GM19023 (cell line): Measurements from ENCODE around the gene ELL.
A peak's percentile ranks its signal among the peaks of the same experiment; 100 is the strongest.

Experiments
- ATAC-seq: cut with Tn5 transposase; IDR thresholded peaks from one replicate; pipeline ENCODE4 v1.9.1; 2021; ENCODE audit warnings: mild to moderate bottlenecking, moderate library complexity; ENCODE audit not compliant: unreplicated experiment

Gene ELL

DNA sequence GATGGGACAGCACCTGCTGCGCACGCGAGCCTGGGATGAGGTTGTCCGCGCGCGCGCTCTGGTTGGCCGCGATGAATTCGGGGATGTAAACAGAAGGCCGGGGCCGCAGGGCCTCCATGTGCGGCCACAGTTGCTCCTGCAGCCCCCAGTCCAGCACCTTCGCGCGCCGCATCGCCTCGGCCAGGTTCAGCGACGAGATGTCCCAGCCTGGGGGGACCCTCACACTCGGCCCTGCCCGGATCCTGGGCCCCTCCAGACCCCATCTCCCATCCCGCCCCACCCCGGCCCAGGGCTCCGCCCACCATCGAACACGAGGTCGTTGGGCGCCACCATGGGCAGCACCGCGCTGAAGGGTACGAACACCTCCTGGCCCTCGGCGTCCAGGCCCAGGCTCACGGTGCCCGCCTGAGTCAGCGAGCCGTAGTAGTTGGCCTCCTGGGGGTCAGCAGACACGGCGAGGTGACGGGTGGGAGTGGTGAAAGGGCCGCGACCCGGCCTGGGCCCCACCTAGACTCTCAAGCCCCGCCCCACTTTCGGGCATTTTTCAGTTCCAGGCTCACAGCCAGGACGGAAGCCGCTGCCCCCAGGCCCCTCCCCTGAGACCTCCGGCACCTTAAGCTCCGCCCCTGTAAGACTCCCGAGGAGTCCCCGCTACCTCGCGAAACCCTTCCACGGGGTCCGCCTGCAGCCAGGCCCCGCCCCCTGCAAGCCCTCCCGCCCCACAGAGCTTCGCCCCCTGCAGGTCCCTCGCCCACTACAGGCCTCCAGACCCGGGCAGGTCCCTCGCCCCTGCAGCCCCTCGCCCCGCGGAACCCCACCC, 85.0 kb downstream of the ELL start:
- ATAC-seq = peak; percentile 40

DNA sequence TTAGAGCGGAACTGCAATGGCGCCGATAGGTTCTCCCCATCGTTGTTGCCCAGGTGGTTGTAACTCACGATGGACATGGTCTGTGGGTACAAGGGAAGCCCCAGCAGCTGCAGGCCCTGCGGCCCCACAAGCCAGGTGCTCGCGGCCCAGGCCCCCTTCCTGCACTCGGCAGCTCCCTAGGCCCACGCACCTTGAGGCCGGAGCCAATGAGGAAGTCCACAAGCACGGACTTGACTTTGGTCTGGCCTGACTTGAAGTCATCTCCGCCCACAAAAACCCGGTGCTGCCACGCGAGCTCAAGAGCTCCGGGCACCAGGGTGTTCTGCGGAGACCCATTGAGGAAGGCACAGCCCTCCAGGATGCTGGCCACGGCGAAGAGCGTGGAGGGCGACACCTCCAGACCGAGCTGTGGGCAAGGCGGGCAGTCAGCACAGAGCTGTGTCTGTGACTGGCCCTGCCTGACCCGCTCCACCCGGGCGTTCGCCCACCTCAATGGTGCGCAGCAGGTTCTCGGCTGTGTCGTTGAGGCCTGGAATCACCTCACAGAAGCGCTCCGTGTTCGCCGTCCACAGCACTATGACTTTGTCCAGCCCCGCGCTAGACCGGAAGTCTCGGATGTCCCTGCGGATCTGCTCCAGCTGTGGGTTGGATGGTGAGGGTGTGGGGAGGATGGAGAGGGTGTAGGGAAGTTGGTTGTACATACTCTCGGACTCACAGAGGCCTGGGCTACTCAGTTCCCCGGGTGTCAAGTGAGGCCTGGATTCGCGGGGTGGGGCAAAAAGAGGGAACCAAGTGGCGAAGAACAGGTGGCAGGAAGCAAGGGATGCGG, 85.8 kb downstream of the ELL start:
- ATAC-seq = no peak

DNA sequence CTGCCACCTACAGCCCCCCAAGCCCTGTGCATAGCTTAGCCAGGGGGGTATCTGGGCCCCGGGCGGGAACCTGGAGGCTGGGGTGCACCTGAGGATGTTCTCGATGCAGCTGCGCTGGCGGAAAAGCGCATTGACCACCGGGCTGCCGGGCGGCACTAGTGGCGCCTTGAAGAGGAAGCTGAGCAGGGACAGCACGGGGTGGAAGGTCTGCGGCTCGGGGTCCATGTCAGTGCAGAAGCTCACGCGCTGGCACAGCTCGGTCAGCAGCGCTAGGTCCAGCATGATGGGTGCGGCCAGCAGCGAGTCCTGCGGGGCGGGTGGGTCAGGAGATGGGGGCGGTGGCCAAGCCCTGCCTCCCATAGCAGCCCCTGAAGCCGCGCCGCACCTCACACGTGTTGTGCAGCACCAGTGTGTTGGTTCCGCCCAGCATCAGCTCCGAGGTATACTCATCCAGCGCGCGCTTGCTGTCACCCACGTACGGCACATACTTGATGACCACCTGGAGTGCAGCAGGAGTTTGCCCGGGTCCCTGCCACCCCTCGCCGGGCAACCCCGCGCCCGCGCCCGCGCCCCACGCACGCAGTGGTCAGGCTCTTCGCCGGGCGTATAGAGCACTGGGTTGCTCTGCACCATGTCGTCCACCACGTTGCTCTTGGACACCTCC, 86.6 kb downstream of the ELL start:
- no peak for ATAC-seq

DNA sequence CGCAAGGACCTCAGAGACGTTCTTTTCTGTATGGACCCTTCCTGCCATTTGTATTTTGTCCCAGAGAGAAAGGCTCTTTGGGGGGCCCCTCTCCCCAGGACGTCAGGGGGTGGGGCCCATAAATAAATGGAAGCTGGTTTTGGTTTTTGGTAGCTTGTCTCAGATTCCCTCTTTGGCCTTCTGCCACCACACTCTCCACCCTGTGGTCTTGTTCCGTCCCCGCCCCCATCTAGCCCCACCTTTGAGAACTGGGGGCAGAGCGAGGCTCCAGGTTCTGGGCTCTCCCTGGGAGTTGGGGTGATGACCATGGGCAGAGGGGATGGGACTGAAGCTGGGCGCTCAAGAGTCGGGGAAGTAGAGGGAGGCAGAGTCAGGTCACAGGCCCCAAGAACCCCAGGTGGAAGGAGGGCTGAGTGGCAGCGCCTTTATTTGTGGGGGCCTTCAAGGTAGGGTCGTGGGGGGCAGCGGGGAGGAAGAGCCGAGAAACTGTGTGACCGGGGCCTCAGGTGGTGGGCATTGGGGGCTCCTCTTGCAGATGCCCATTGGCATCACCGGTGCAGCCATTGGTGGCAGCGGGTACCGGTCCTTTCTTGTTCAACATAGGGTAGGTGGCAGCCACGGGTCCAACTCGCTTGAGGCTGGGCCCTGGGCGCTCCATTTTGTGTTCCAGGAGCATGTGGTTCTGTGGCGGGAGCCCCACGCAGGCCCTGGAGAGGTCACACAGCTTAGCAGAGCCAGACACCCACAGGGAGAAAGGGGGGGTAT, 87.3 kb downstream of the ELL start:
- no peak for ATAC-seq

DNA sequence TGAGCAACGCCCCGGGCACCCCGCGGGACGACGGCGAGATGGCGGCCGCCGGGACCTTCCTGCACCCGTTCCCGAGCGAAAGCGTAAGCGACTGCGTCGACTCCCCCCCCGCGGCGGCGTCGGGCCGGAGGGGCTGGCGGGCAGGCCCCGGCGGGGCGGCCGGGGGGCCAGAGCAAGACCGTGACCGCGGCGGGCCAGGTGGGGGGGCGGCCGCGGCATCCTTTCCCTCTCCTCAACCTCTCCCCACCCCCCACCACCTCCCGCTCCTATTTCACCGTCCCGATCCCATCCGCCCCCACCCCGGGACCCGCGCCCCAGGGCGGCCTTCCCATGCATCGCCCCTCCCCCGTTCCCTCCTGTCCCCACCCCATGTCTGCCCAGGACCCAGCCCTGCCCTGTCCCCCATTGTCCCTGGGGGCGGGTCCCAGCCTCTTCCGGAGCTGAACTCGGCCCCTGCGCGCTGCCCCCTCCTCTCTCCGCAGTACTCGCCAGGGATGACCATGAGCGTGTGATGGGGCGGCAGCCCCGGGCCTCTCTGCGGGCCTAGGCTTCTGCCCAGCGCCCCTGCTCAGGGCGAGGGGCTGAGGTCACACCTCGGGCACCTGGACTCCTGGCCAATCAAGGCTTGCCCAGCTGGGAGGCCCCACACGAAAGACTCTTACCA, 88.0 kb downstream of the ELL start:
- no peak for ATAC-seq

DNA sequence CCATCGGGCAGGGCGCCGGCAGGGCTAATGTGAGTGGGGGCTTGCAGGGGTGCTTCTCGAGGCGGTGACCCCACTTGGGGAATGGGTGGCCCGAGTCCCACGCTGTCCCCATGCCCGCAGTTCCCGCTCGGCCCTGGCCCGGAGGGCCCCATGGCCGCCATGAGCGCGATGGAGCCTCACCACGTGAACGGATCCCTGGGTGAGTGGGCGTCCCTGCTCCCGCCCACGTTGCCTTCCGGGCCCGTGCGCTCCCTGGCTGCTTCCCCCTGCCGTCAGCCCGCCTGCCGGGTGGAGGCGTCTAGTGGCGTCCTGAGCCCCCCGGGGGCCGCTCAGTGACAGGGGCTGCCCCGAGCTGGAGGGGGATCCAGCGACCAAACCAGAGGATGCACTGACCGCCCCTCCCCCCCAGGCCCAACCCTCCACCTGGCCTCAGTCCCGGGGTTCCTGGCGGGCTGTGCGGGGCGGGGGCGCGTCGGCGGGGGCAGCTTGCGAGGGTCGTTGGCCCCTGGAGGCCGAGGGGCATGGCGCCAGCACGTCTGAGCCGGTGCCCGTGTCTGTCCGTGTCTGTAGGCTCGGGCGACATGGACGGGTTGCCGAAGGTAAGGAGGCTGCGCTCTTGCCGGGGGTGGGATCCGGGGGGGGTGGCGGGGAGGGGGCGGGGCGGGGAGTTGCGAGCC, 88.7 kb downstream of the ELL start:
- ATAC-seq = no peak

DNA sequence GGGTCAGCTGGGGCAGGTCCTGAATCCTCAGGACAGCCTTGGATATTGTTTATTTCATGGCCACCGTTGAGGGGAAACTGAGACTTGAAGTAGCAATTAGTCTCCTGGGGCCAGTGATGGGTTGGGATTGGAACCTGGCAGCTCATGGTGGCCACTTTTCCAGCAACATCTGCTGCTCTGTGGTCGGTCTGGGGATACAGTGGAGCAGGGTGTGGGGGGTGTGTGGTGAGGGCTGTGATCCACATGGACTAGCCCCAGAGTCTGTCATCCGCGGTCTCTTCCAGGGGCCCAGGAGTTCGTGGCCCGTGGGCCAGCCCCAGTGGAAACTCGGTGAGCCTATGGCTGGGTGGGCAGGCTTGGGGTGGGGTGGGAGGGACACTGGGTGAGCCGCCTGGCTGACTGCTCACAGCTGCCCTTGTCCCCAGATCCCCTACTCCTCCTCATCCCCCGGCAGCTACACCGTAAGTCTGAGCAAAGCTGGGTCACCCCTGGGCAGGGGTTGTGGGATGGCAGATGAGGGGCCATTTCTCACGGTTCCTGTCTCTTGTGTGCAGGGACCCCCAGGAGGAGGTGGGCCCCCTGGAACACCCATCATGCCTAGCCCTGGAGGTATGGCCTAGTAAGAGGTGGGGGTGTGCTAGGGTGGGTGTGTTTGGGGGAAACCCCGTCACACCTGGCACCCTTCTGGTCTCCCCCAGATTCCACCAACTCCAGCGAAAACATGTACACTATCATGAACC, 89.4 kb downstream of the ELL start:
- no peak for ATAC-seq

DNA sequence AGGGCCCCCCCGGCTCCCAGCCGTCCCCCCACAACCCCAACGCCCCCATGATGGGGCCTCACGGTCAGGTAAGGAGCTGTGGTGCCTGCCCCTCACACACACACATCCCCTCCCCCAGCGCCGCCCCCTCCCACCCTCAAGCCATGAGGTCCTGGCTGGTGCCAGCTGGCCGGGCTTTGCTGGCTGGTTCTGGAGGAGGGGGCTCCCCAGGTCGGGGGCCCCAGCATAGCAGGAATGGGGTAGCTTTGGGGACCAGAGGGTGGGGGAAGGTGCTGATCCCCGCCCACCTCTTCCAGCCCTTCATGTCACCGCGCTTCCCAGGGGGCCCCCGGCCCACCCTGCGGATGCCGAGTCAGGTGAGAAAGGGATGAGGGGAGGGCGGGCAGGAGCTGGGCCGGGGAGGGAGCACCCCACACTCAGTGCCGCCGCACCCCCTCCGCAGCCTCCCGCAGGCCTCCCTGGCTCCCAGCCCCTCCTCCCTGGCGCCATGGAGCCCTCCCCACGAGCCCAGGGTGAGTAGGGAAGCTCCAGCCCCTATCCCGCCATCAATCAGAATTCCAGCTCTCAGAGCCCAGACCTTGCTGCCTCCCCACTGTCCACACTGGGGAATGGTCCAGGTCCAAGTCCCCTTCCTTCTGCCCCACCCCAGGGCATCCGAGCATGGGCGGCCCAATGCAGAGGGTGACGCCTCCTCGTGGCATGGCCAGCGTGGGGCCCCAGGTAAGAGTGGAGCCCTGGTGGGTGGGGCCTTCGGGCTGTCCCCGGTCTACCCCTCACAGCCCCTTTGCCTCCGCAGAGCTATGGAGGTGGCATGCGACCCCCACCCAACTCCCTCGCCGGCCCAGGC, 90.3 kb downstream of the ELL start:
- no peak for ATAC-seq

DNA sequence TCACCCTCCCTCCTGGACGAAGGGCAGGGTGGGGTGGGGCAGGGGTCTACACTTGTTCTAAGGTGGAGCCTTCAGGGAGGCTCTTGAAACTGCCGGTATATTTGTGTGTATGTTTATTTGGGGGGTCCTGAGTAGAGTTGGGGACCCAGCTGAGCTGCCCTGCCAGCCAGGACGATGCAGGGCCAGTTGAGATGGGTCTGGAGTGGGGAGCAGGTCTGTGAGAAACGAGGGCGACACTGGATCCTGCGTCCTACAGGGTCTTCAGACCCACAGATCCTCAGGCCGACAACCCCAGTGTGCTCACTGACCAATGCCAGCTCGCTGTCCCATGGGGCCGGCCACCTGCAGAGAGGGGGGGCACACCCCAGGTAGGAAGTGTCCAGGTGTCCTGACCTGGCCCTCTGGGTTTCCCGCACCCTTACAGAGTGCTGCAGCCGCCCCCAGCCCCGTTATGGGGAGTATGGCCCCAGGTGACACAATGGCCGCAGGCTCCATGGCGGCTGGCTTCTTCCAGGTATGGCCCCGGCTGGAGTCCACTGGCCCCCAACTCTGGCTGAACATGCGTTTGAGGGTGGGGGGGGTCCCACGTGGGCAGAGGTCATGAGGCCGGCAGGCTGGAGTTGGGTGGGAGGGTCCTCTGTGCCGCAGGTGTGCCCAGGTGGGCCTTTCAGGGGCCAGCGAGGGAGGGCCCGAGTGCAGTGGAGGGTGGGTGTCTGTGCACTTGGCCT, 91.3 kb downstream of the ELL start:
- no peak for ATAC-seq

DNA sequence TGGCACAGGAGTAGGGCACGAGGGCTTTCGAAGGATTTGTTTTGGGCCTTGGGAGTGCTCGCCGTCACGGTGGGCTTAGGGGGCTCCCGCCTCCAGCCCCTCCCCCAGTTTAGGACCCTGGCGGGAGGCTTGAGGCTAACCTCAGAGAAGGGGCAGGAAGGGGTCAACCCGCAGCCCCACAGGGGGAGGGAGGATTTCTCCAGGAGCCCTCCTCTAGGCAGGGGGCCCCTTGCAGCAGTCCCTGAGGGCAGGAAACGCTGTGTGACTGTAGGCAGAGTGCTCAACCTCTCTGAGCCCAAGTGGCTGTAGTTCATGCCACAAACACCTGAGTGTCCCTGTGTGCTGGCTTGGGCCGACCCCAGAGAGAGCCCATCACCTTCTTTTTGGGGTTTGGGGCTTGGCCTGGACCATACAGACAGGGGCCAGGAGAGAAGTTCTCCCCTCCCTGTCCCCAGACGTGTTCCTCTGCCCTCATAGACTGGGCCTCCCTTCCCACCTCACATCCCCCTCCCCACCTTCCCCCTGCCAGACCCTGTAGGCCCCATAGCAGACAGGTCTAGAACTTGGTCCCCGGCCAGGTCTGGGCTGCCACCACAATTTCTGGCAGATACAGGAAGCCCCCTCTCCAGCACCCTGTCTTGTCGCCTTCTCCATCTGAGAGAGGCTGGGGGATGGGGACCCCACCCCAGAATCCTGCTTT, 92.0 kb downstream of the ELL start:
- no peak for ATAC-seq

DNA sequence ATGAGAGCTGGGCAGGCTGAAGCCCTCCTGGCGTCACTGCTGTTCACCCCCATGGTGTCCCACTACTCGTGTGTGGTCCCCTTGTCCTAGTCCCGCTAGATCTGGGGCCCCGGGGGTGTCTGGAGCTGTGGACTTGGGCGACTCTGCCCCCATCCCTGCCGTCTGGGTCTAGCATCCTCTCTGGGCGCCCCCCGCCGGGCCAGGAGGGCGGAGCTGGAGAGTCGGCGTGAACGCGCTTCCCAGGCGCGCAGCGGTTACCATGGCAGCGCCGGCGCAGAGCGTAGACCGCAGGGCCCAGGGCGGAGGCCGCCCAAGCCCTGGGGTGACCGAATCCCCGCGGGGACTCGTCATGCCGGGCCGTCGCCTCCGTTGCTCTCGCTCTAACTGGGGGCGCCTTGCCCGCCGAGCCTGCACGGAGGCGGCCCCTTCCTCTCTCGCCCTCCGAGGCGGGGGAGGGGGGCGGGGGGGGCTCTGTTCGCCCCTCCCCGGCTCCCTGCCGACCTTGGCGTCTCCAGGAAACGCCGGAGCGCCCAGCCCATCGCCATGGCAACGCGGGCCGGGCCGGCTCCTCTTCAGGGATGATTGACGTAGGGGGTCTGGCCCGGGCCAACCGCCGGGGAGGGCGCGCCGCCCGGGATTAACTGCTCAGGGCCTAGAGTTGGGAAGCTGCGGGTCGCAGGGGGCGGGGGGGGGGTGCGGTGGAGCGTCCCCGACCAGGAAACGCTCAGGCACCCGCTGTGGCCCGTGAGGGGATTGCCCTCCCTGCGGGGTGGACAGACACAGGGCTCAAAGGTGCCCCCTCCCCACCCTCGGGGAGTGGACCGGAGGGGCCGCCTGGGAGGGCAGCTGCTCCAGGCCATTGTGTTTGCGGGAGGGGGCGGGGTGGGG, 92.8 kb downstream of the ELL start:
- peak; percentile 62 for ATAC-seq

DNA sequence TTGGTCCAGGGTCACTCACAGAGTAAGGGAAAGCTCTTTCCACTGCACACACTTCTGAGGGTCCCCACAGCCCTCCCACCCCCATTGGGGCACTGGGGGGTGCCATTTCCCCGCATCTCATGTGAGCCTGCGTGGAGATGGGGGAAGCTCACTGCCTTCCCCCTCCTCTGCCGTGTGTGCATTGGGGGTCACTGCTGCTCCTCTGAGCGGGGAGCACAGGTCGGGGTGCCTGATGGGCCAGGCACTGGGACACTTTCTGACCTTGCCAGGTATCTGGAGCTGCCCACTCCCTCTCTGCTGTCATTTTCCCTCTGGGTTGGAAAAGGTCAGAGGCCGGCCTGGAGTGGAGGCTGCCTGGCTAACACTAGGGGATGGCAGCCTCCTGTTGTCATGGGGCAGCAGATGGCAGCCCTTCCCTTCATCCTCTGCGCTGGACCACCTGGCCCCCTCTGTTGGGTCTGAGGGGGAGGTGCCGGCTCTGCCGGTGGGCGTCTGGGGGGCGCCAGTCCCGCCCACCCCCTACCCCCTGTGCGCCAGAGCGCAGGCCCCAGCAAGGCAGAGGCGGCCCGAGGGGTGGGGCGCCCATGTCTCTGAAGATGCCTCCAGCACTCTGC, 93.6 kb downstream of the ELL start:
- ATAC-seq = no peak

DNA sequence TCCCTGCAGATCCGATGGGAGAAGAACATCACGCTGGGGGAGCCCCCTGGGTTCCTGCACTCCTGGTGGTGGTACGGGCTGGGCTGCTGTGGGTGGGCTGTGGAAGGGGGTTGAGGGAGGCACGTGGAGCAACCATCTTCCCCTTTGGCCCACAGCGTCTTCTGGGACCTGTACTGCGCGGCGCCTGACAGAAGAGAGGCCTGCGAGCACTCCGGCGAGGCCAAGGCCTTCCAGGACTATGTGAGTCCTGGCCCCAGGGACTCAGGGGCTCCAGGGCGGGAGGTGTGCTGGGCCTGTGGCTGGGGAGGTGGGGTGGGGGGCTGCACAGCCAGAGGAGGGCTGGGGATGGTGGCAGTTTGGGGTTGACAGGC, 94.1 kb downstream of the ELL start:
- no peak for ATAC-seq

DNA sequence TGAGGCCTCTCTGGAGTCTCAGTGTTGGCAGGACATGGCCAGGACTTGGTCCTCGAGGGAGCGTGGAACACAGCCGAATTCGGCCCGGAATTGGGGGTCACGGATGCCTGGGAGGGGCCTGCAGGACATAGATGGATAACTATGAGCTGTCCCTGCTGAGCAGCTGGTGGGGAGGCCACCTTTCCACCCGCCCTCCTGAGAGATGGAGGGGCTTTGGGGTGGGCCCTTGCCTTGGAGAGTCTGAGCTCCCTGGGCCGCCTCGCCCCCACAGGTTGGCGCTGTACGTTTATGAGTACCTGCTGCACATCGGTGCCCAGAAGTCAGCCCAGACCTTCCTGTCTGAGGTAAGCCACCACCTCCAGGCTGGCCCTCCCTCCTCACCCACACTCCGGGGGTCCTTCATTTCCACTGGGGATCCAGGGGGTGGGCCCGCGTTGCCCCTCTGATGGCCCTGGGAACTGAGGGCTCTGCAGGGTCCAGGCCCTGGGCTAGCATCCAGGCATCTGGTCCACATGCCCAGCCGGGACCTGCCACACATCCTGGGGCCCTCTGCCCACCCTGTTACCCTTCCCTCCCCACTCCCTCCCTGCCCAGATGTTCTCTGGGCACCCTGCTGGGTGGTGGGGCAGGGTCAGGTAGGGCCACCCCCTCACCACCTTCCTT, 94.7 kb downstream of the ELL start:
- ATAC-seq = no peak

DNA sequence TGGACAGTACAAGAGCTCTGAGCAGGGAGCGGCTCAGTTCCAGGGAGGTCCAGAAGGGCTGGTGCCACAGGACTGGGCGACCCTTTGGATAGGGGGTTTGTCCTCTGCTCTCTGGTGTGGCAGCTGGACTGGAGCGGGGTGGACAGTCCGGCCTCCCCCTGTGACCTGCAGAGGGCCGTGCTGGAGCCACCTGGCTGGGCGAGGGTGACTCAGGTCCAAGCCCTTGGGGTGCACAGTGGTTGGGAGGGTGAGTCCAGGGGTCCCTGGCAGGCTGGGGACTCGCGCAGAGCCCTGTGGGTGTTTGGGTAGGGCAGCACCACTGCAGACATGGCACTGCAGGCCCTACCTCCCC, 95.5 kb downstream of the ELL start:
- ATAC-seq = no peak
